ENCODE results near the gene GPR12. TPM values are rescaled to one million over a fixed set of nuclear protein-coding genes. Genes with fewer than 3 reads are reported as not detected.

The GPR12 gene
- total and polyA plus RNA-seq, 2 donors (not counting 1 experiment from before 2014, with no cell fraction given) = not detected

DNA sequence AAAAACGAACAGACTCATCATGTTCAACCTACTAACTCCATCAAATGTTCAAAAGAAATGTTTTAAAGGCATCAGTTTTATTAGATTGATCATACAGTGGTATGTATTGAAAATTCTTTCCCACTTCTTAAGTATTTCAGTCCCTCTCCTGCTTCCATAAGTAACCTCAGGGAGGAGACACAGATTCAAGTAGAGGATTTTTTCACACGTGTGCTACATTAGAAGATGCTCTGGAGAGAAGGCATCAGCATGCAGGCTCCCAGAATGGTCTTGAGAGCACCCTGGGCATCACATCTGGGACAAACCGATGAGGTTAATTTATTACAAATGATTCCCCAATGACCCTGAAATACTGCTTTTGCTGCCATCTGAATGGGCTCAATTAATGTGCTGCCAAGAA, 3.6 kb downstream of the GPR12 start:
- no peak overlapping the region for H3K27ac Mint-ChIP-seq
- no peak overlapping the region for H3K4me3 Mint-ChIP-seq
- intact Hi-C loops (cut with micrococcal nuclease) = no loop called here
- no peak for ATAC-seq (ENCODE audit: low read depth)
- peaks cover 6 to 13% of the 10 kb centered on the region in 2 donors for H3K4me1 ChIP-seq (ENCODE audit: control insufficient read depth in 2 of 2, insufficient read depth in 2 of 2, low read length in 2 of 2)
- H3K9me3 ChIP-seq (ENCODE audit: control extremely low read depth in 1 of 3, control insufficient read depth in 2 of 3, insufficient read depth in 1 of 3, low read length in 2 of 3) = peaks cover 0 to 8% (median 0%) of the 10 kb centered on the region in 3 donors
- ChIA-PET CTCF (no interaction called here), POLR2A (no interaction called here)
- TF ChIP-seq, protein P1, sequence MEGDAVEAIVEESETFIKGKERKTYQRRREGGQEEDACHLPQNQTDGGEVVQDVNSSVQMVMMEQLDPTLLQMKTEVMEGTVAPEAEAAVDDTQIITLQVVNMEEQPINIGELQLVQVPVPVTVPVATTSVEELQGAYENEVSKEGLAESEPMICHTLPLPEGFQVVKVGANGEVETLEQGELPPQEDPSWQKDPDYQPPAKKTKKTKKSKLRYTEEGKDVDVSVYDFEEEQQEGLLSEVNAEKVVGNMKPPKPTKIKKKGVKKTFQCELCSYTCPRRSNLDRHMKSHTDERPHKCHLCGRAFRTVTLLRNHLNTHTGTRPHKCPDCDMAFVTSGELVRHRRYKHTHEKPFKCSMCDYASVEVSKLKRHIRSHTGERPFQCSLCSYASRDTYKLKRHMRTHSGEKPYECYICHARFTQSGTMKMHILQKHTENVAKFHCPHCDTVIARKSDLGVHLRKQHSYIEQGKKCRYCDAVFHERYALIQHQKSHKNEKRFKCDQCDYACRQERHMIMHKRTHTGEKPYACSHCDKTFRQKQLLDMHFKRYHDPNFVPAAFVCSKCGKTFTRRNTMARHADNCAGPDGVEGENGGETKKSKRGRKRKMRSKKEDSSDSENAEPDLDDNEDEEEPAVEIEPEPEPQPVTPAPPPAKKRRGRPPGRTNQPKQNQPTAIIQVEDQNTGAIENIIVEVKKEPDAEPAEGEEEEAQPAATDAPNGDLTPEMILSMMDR (IDR thresholded peaks at IDR 0.05) = no peak
- TF ChIP-seq EZH2 (IDR thresholded peaks at IDR 0.05; ENCODE audit: borderline replicate concordance, insufficient read depth, low read depth, low read length, poor library complexity, severe bottlenecking) = no peak
- H3K27ac ChIP-seq (ENCODE audit: low read length in 2 of 2) = no peak overlapping the region
- no peak overlapping the region for H2AFZ ChIP-seq (ENCODE audit: insufficient read depth, low read depth, low read length, poor library complexity, severe bottlenecking)
- H3K9me3 Mint-ChIP-seq (ENCODE audit: insufficient read depth) = no peaks in the 10 kb centered on the region
- no peak overlapping the region for H3K4me2 ChIP-seq (replicated peaks; ENCODE audit: low read depth, low read length, poor library complexity, severe bottlenecking)
- H3K4me3 ChIP-seq (ENCODE audit: control extremely low read depth in 1 of 5, extremely low read depth in 1 of 5, insufficient read depth in 1 of 5, low read depth in 2 of 5, low read length in 4 of 5) = no peak overlapping the region
- H3K9ac ChIP-seq (ENCODE audit: low read length) = no peak overlapping the region
- no peak for DNase-seq
- no CpG with 5 or more reads among the region's 3 CpGs for WGBS (ENCODE audit: insufficient coverage)
- H3K27me3 ChIP-seq (replicated peaks in 1 of 4; ENCODE audit: control extremely low read depth in 1 of 4, control insufficient read depth in 3 of 4, insufficient read depth in 4 of 4, low read length in 3 of 4) = peaks cover 0 to 38% (median 26%) of the 10 kb centered on the region in 4 experiments
- peaks cover 24% of the 10 kb centered on the region for H3K4me1 Mint-ChIP-seq
- H3K27me3 Mint-ChIP-seq = peaks cover 53% of the 10 kb centered on the region
- no peaks in the 10 kb centered on the region for H3K36me3 ChIP-seq (replicated peaks in 1 of 2; ENCODE audit: control extremely low read depth in 1 of 2, control insufficient read depth in 1 of 2, extremely low read depth in 1 of 2, insufficient read depth in 2 of 2, low read length in 1 of 2)
- H3K79me2 ChIP-seq (ENCODE audit: control insufficient read depth, insufficient read depth, low read length) = no peaks in the 10 kb centered on the region
- no peaks in the 10 kb centered on the region for H4K20me1 ChIP-seq (ENCODE audit: control insufficient read depth, insufficient read depth, low read length, poor library complexity, severe bottlenecking)

DNA sequence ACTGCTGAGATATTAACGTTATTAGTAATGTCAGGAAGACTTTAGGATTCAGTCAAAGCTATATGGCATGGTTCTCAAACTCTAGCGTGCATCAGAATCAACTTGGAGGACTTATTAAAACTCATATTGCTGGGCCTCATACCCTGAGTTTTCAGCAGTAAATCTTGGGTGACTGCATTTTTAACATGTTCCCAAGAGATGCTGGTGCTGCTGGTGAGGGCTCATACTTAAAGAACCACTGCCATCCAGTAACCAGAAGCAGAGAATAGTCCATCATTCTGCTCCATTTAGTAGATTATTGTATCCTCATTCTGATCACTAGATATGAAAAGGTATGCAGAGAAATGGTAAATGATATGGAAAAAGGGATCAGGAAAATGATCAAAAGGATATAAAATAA, 7.9 kb downstream of the GPR12 start:
- no peaks in the 10 kb centered on the region for H3K4me1 ChIP-seq (ENCODE audit: control insufficient read depth in 2 of 2, insufficient read depth in 2 of 2, low read length in 2 of 2)
- no peaks in the 10 kb centered on the region for H3K79me2 ChIP-seq (ENCODE audit: control insufficient read depth, insufficient read depth, low read length)
- WGBS (ENCODE audit: insufficient coverage) = 80% methylated on average over 1 of the region's 2 CpGs
- peaks cover 5% of the 10 kb centered on the region for H3K4me1 Mint-ChIP-seq
- ATAC-seq (ENCODE audit: low read depth) (no peak), DNase-seq (no peak)
- no peak overlapping the region for H3K4me3 ChIP-seq (ENCODE audit: control extremely low read depth in 1 of 5, extremely low read depth in 1 of 5, insufficient read depth in 1 of 5, low read depth in 2 of 5, low read length in 4 of 5)
- peaks cover 35% of the 10 kb centered on the region for H3K27me3 Mint-ChIP-seq
- H3K4me2 ChIP-seq (replicated peaks; ENCODE audit: low read depth, low read length, poor library complexity, severe bottlenecking) = no peak overlapping the region
- no peaks in the 10 kb centered on the region for H3K9me3 Mint-ChIP-seq (ENCODE audit: insufficient read depth)
- H3K27ac ChIP-seq (ENCODE audit: low read length in 2 of 2) = no peak overlapping the region
- no peak overlapping the region for H3K9ac ChIP-seq (ENCODE audit: low read length)
- H3K36me3 ChIP-seq (replicated peaks in 1 of 2; ENCODE audit: control extremely low read depth in 1 of 2, control insufficient read depth in 1 of 2, extremely low read depth in 1 of 2, insufficient read depth in 2 of 2, low read length in 1 of 2) = no peaks in the 10 kb centered on the region
- H3K9me3 ChIP-seq (ENCODE audit: control extremely low read depth in 1 of 3, control insufficient read depth in 2 of 3, insufficient read depth in 1 of 3, low read length in 2 of 3) = no peaks in the 10 kb centered on the region
- no peak overlapping the region for H3K27ac Mint-ChIP-seq
- TF ChIP-seq, protein P1 (IDR thresholded peaks at IDR 0.05) = no peak
- TF ChIP-seq EZH2 (IDR thresholded peaks at IDR 0.05; ENCODE audit: borderline replicate concordance, insufficient read depth, low read depth, low read length, poor library complexity, severe bottlenecking) = no peak
- ChIA-PET CTCF (no interaction called here), POLR2A (no interaction called here)
- intact Hi-C loops (cut with micrococcal nuclease) = no loop called here
- peaks cover 0 to 12% (median 4%) of the 10 kb centered on the region in 4 experiments for H3K27me3 ChIP-seq (replicated peaks in 1 of 4; ENCODE audit: control extremely low read depth in 1 of 4, control insufficient read depth in 3 of 4, insufficient read depth in 4 of 4, low read length in 3 of 4)
- H3K4me3 Mint-ChIP-seq = no peak overlapping the region
- H4K20me1 ChIP-seq (ENCODE audit: control insufficient read depth, insufficient read depth, low read length, poor library complexity, severe bottlenecking) = no peaks in the 10 kb centered on the region
- H2AFZ ChIP-seq (ENCODE audit: insufficient read depth, low read depth, low read length, poor library complexity, severe bottlenecking) = no peak overlapping the region
